Activated CD8-positive, alpha-beta memory T cell treated with anti-CD3 and anti-CD28 coated beads for 24 hours (primary cell): Measurements from ENCODE around the gene OR7C2.
"Not testable (repeated sequence)": the region's sequence is repeated elsewhere in the genome, so short reads cannot be mapped to it uniquely, and the experiment has no call there.

ENCODE experiments used
- DNase-seq: peaks from one replicate; pipeline ENCODE4 v3.0.0-alpha.2; 2020

The OR7C2 gene

DNA sequence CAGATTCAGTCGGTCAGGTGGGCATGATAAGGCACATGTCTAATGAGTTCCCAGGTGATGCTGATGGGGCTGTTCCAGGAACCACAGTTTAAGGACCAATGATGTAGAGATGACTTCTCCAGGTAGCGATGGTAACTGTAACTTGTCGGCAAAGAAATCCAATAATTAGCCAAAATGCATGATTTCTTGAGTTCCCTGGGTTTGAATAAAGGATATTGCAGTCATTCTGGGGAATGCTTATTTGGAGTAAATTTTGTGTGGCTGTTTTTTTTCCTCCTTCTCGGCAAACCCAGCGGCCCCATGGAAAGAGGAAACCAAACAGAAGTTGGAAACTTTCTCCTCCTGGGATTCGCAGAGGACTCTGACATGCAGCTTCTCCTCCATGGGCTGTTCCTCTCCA is at the start of gene OR7C2:
OR7C2 (plus strand) TSS at position 301 of the 400 bp plus-strand sequence; CDS start at position 301, 0 bp downstream.
- DNase-seq = no peak

DNA sequence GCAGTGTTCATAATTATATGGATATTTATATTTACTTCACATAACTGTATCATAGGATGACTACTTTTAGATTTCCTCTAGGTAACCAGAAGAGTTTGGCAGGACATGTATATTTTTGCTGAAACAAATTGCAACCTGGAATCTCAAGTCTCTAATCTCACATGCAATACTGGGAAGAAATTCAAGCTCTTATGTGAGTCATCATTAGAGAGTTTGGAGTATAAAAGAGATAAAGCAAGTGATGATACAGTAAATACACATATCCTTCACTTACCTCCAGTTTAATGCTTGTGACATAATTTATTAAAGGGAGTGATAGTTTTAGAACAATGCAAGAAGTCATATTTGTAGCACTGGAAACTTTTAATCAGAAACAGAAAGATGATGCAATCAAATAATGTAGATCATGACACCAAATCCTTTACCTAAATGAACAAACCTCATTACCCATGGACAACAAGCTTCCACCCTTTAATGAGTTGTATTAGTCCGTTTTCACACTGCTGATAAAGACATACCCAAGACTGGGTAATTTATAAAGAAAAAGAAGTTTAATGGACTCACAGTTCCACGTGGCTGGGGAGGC is 39.5 kb upstream of the OR7C2 start:
- no peak for DNase-seq

DNA sequence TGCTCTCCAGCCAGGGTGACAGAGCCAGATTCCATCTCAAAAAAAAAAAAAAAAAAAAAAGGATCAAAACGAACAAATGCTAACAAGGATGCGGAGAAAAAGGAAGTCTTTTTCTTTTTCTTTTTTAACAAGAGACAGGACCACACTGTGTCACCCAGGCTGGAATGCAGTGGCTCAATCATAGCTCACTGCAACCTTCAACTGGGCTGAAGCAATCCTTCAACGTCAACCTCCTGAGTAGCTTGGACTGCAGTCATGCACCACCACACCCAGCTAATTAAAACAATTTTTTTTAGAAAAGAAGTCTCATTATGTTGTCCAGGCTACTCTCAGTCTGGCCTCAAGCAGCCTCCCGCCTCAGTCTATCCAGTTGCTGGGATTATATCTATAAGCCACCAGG is 34.6 kb upstream of the OR7C2 start:
- no peak for DNase-seq

DNA sequence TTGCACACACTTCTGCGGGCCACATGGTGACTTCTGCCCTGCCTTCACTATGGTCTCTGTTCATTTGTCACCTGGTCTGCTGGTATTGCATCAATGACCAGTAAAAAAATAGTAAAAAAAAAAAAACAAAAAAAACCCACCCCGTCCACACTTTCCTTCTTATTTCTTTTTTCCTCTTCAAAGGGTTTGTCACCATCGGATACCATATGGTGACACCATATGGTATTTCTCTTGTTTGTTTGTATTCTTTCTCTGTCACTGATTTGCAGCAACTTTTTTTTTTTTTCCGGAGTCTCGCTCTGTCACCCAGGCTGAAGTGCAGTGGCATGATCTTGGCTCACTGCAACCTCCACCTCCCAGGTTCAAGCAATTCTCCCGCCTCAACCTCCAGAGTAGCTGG is 26.2 kb upstream of the OR7C2 start:
- no peak for DNase-seq

DNA sequence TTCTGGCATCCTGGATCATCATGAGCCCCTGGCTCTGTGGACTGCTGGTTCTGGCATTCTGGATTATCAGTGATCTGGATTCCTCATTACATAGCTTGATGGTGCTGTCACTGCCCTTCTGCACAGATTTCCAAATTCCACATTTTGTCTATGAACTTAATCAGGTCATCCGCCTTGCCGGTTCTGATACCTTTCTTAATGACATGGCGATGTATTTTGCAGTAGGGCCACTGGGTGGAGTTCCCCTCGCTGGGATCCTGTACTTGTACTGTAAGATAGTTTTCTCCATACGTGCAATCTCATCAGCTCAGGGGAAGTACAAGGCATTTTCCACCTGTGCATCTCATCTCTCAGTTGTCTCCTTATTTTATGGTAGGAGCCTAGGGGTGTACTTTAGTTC is 24.4 kb upstream of the OR7C2 start:
- DNase-seq = no peak

DNA sequence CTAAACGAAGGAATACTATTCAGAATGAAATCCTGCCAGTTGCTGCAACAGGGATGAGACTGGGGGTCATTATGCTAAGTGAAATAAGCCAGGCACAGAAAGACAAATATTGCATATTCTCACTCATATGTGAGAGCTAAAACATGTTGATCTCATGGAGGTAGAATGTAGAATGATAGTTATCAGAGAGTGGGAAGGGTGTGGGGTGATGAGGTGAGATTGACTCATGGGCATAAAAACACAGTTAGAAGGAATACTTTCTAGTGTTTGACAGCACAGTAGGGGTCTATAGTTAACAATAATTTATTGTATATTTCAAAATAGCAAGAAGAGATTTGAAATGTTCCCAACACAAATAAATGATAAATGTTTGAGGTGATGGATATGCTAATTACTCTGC is 7.8 kb upstream of the OR7C2 start:
- no peak for DNase-seq

DNA sequence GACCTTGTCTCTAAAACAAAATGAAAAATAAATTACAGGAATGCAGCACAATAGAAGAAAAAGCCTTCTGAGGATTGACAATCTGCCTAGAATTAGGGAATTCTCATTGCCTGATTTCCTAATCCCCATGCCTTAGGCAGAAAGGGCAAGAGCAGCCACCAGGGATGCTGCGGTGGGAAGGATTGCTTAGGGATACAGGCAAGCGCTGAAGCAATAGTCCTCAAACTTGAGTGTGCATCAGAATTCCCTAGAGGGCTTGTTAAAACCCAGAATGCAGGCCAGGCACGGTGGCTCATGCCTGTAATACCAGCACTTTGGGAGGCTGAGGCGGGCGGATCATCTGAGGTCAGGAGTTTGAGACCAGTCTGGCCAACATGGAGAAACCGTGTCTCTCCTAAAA is 1.0 kb upstream of the OR7C2 start:
- no peak for DNase-seq

DNA sequence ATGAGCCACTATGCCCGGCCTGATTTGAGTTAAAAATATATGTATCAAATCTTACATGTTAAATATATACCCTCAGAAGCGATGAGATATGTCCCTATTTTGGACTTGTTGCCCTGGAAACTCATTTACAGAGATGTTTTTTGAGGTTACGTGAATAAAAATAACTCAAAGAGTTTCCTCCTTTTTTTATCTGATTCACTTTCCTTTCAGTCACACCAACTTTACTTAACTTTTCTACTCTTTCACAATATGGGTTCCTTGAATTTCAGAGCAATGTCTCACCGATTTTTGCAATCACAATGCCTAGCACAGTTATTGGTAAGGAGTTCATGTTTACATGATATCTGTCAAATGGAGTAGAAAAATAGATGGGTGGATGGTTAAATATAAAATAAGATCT is 2.3 kb downstream of the OR7C2 start:
- DNase-seq = no peak

DNA sequence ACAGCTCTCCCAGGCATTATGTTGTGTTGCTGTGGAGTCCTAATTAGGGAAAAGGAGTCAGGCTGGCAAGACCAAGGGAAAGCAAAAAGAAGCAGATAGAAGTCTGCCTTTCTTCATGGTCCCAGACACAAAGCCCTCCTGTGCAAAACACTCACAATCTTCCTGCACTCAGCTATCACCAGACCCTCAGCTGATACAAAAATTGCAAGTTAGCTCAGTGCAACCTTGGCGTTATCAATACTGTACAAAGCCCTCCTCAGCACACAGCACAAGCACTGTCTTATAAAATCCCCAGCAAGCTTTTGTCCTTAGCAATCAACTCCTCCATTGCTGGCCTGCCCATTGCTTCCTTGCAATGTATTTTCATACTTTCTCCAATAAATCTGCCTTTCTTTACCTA is 3.2 kb downstream of the OR7C2 start:
- no peak for DNase-seq

DNA sequence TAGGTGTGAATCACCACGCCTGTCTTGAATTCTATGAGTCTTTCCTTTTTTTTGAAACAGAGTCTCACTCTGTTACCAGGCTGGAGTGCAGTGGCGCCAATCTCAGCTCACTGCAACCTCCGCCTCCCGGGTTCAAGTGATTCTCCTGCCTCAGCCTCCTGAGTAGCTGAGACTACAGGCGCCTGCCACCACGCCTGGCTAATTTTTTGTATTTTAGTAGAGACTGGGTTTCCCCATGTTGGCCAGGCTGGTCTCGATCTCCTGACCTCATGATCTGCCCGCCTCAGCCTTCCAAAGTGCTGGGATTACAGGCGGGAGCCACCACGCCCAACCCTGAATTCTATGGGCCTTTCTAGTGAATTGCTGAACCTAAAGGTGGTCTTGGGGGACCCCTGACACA is 8.1 kb downstream of the OR7C2 start:
- not testable (repeated sequence) for DNase-seq

DNA sequence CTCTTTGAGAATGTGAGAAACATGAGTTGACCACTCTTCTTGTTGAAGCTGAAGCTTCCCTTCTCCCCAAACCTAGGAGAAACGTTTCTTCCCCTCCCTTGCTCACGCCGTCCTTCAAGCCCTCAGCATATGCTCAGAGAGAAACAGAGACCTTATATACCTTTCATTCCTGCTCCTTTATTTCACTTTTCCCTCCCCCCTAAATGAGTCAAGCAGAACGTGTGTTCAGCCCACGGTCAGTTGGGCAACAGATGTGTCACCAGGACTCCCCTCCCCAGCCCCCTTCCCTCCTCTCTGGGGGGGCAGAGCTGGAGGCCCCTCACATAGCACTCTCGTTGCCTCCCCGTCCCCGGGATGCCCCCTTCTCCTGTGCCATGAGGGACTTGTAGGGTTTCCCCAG is 8.6 kb downstream of the OR7C2 start:
- no peak for DNase-seq

DNA sequence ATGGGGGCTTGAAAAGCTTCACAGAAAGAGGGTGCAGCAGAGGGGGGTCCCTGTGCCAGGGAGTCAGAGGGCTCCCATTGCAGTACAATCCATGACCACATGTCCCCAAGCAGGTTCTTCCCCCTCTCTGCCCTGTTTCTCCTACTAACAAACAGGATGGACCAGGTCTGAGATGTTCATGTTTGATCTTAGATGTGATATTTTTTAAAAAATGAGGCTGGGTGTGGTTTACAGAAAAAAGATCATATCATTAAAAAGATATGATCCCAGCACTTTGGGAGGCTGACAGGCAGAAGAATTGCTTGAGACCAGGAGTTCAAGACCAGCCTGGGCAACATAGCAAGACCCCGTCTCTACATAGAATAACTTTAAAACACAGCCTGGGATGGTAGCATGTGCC is 9.1 kb downstream of the OR7C2 start:
- DNase-seq = no peak

DNA sequence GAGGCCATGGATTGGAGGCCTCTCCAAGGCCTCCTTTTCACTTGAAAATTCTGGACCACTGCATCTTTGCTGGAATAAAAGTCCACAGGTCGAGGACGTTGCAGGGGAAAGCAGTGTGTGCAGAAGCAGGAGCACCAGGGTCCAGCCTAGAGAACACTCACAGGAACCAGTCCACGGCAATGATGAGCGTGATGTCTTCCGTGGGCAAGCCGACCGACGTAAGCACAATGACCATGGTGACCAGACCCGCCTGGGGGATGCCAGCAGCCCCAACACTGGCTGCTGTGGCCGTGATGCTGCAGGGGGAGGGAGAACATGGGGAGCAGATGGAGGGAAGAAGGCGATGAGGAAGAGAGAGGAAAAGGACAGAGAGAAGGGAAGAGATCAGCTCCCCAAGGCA is 11.5 kb downstream of the OR7C2 start:
- no peak for DNase-seq

DNA sequence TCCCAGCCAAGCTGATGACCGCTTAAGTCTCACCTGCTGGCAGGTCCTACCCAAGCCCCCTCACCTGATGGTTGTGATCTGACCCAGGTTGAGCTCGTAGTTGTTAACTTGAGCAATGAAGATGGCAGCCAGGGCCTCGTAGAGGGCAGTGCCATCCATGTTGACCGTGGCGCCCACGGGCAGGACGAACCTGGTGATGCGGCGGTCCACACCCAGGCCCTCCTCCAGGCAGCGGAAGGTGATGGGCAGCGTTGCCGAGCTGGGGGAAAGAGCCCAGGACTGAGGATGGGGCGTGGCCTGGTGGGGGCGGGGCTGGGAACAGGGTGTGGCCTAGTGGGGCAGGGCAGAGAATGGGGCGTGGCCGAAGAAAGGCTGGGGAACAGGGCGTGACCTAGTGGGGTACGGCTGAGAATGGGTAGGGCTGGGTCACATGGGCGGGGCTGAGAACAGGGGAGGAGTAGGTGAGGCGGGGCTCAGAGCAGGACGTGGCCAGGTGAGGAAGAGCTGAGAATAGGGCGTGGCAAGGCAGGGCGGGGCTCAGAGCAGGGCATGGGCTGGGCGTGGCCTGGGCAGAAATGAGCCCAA is 12.9 kb downstream of the OR7C2 start:
- no peak for DNase-seq

DNA sequence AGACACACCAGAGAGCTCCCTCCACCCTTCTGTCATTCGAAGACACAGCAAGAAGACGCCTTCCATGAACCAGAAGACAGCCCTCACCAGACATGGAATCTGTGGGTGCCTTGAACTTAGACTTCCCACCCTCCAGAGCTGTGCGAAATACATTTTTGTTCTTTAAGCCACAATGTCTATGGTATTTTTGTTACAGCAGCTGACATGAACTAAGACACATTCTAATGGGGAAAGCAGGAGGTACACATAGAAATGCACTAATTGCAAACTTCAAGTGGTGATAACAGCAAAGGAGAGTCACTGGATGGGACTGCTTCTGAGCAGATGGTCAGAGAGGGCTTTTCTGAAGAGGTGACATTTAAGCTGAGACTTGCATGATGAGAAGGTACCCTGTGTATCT is 16.2 kb downstream of the OR7C2 start:
- no peak for DNase-seq

DNA sequence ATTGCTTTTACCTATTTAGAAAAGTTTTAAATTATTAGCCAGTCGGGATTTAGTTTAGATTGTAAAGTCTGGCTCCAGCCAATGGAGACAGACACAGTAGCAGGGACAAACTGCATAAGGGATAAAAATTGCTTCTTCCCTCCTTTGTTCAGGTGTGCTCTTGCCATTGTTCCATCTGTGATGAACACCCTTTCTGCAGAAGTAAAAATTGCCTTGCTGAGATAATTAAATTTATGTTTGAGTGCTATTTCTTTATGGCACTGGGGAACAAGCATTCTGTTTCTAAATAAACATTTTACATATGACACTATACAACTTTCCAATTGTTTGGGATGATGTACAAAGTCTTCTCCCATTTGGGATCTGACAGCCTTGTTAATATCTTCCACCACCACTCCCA is 18.0 kb downstream of the OR7C2 start:
- DNase-seq = no peak

DNA sequence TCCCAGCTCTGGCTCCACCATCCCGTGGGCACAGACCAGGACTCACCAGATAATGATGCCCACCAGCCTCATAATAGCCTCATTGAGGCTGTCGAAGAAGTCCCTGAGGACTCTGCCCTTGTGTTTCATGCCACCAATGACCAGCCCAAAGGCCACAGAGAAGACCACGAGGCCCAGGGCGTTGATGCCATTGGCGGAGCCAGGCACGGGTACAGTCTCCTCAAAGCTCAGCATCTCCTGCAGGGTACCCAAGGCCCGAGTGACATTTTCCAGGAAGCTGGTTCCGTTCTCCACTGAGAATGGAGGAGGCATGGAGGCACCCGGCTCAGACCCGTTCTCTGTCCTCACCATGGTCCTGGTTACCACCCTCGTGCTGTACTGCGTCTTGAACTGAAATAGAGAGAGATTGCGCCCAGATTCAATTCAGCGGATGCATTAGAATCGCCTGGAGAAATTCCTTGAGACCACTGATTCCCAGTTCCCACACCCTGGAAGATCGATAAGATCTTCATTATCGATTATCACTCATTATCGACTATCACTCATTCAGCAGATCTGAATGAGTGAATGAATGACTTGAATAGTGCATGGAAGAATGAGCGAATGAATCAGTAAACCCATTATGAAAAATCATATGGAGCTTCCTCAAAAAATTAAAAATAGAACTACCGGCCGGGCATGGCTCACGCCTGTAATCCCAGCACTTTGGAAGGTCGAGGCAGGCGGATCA is 20.8 kb downstream of the OR7C2 start:
- no peak for DNase-seq

DNA sequence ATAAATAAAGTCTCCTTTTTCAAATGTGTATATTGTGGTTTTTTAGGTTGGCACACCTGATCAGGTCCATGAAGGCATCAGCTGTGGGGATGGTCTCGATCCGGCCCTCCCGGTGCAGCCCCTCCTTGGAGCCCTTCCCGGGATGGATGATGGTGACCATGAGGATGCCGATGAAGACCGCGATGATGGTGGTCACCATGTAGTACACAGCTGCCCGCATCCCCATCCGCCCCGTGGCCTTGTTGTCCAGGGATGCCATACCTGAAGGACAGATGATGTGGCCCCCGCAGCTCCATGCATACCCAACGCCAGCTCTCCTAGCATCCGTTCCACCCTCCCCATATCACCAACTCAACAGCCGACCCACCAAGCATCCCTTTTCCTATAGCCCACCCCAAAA is 27.0 kb downstream of the OR7C2 start:
- no peak for DNase-seq

DNA sequence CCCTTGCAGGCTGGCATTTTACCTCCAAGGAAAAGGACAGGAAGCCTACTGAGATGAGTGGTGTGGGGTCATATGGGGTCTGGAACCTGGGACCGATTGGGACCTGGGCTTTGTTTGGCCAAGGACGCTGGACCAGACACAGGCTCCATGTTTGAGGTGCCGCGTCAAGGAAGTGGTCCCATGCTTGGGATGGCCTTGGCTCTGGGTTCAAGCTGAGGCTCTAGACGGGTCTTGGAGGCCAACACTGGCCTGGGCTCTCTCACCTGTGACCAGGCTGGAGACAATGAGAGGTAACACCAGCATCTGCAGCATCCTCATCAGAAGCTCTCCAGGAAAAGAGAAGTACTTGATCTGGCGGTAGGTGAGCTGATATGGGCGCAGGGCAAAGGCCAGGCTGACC is 30.2 kb downstream of the OR7C2 start:
- DNase-seq = no peak

DNA sequence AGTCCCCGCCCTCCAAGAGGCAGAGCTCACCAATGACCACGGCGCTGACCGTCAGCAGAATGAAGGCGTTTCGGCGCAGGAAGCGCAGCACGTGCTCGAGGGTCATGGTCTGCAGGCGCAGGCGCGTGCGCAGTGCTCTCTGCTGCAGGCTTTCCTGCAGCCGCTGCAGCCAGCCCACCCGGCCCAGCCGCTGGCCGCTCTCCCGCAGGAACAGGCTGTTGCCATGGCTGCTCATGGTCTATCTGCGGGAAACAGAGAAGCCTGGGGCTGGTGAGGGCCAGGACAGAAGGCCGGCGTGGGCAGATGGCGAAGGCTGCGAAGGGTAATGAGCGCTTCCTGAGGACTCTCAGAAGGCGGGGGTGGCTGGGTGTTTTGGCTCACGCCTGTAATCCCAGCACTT is 31.4 kb downstream of the OR7C2 start:
- DNase-seq = no peak

DNA sequence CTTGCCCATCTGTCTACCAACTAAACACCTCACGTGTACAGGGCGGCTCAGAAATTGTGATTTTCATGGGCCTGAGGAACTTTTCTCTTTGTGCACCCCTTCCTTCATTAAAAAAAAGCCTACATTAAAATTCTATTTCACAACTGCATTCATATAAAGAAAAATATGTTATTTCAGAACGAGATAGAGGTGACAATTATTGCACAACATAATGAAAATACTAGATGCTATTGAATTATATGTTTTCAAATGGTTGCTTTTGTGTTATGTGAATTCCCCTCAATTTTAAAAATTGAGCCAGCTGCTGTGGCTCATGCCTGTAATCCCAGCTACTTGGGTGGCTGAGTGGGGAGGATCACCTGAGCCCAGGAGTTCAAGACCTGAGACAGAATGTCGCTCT is 33.2 kb downstream of the OR7C2 start:
- no peak for DNase-seq

DNA sequence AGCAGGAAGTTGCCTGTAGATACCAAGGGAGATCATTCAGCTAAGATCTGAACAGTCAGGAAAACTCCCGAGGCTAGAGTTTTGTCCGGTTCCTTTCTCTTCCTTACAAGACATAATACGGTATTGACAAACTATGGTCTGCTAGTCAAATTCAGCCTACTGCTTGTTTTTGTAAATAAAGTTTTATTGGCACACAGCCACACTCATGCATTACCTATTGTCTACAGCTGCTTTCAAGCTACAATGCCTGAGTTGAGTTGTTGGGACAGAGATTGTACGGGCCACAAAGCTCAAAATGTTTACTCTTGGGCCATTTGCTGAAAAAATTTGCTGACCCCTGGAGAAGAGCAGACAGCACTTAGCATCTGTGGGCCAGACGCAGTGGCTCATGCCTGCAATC is 35.8 kb downstream of the OR7C2 start:
- no peak for DNase-seq

DNA sequence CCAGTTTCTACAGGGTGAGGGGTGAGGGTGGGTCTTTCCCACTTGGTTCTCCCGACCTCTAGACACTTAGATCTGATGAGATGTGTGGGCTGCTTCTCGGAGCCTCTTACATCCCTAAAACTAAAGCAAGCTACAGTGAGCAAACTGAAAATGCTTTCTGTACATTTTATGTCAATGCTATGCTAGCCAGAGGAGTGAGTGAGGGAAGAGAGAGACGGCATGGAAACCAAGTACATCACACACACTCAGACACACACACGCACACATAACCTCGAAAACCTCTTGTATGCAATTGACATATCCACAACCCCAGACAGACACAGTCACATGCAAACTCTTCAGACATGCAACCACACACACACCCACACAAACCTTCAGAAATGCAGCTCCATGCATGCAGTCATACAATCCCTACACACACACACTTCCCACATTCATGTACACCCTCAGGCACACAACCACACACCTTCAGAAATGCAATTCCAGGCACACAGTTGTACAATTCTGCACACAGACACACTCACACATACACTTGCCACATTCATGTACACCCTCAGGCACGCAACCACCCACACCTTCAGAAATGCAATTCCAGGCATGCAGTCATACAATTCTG is 37.0 kb downstream of the OR7C2 start:
- DNase-seq = no peak
